Calu3 (cell line): ENCODE measurements around the gene MAN1C1. TPM values are rescaled to one million over a fixed set of nuclear protein-coding genes. Genes with fewer than 3 reads are reported as not detected.

ENCODE experiments used
- BruUV-seq: library from RNA; stranded (reverse); fragments of 400-500 nt; replicated peaks from 2 replicates; lab custom pipeline; 2021; lab: Mats Ljungman, UMichigan
- CTCF ChIA-PET: fragments of 300-600 bp; sonication (Branson Sonifier 250); formaldehyde crosslinking; loops from one replicate; lab custom pipeline; 2022; ENCODE audit warnings: antibody characterized with exemption; lab: Charles Lee
- DNase-seq: peaks from one replicate; pipeline ENCODE4 v3.0.0; 2022
- H3K27ac Mint-ChIP-seq: one replicate; pipeline ENCODE4 v1.8.0; 2022; ENCODE audit warnings: mixed read lengths; ENCODE audit not compliant: unreplicated experiment
- H3K27me3 Mint-ChIP-seq: one replicate; pipeline ENCODE4 v1.8.0; 2022; ENCODE audit warnings: mixed read lengths; ENCODE audit not compliant: unreplicated experiment
- H3K36me3 Mint-ChIP-seq: one replicate; pipeline ENCODE4 v1.8.0; 2022; ENCODE audit warnings: mild to moderate bottlenecking, moderate library complexity, mixed read lengths; ENCODE audit not compliant: insufficient read depth, unreplicated experiment
- H3K4me1 Mint-ChIP-seq: one replicate; pipeline ENCODE4 v1.8.0; 2022; ENCODE audit warnings: mild to moderate bottlenecking, low read depth, mixed read lengths; ENCODE audit not compliant: unreplicated experiment
- H3K4me3 Mint-ChIP-seq: one replicate; pipeline ENCODE4 v1.8.0; 2022; ENCODE audit warnings: mild to moderate bottlenecking, low read depth, moderate library complexity, mixed read lengths; ENCODE audit not compliant: unreplicated experiment
- H3K9me3 Mint-ChIP-seq: one replicate; pipeline ENCODE4 v1.8.0; 2022; ENCODE audit warnings: low read depth, mixed read lengths; ENCODE audit not compliant: unreplicated experiment
- intact Hi-C: fragments of 100-400 bp; cut with micrococcal nuclease; formaldehyde crosslinking; loops from one replicate; pipeline ENCODE4 v1.10.0; 2022; ENCODE audit not compliant: unreplicated experiment
- total RNA-seq: library from RNA; stranded (reverse); gene quantifications from 2 replicates; pipeline ENCODE4 v1.2.3, GENCODE V29; 2022
- TF ChIP-seq, protein P1 (sequence below): fragments of 200-600 bp; IDR thresholded peaks from one replicate; pipeline ENCODE4 v1.8.0; 2022; ENCODE audit warnings: antibody characterized with exemption; ENCODE audit not compliant: unreplicated experiment

The MAN1C1 gene
- total RNA-seq, 1 experiment from 2014 or later: 0.14 TPM

DNA sequence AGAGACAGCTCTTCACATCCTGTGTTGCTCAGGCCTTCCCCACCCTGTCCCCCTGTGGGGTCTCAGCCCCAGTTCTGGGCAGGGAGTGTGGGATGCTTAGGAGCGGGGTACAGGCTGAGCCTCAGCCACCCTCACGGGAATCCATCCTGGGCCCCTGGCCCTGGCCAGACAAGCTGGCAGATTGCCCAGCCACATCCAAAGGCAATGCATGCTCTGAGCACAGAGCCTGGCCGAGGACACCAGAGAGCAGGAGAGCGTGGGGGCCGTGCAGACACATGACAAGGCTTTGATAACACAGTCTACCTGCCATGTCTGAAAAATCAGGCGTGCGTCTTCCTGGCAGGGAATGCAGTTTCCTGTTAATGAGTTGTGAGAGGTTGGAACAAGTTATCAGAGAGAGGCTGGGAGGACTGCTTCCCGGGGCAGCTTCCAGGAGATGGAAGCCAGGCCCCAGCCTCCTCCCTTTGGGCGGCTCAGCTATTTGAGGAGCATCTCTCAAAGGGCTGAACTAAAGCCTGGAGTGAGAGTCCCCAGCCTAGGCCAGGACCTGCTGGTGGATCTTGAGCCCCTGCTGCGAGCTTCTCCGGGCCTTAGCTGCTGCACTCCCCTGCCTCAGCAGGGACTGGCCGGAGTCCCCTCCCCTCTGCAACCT is 111.2 kb downstream of the MAN1C1 start:
- peak; percentile 14 for DNase-seq
- H3K27ac Mint-ChIP-seq: no peak overlapping the region
- H3K9me3 Mint-ChIP-seq: no peaks in the 10 kb centered on the region
- no TSS peak for BruUV-seq
- intact Hi-C loops: no loop called here
- H3K4me1 Mint-ChIP-seq: peaks cover 11% of the 10 kb centered on the region
- TF ChIP-seq, protein P1, sequence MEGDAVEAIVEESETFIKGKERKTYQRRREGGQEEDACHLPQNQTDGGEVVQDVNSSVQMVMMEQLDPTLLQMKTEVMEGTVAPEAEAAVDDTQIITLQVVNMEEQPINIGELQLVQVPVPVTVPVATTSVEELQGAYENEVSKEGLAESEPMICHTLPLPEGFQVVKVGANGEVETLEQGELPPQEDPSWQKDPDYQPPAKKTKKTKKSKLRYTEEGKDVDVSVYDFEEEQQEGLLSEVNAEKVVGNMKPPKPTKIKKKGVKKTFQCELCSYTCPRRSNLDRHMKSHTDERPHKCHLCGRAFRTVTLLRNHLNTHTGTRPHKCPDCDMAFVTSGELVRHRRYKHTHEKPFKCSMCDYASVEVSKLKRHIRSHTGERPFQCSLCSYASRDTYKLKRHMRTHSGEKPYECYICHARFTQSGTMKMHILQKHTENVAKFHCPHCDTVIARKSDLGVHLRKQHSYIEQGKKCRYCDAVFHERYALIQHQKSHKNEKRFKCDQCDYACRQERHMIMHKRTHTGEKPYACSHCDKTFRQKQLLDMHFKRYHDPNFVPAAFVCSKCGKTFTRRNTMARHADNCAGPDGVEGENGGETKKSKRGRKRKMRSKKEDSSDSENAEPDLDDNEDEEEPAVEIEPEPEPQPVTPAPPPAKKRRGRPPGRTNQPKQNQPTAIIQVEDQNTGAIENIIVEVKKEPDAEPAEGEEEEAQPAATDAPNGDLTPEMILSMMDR: no peak
- no peak overlapping the region for H3K4me3 Mint-ChIP-seq
- CTCF ChIA-PET: interaction anchor here (1.3 kb wide), 1 partner anchor 10 kb away, joined by 3 read pairs; no protein-coding TSS in a partner anchor
- H3K36me3 Mint-ChIP-seq: no peaks in the 10 kb centered on the region
- H3K27me3 Mint-ChIP-seq: peaks cover 63% of the 10 kb centered on the region

DNA sequence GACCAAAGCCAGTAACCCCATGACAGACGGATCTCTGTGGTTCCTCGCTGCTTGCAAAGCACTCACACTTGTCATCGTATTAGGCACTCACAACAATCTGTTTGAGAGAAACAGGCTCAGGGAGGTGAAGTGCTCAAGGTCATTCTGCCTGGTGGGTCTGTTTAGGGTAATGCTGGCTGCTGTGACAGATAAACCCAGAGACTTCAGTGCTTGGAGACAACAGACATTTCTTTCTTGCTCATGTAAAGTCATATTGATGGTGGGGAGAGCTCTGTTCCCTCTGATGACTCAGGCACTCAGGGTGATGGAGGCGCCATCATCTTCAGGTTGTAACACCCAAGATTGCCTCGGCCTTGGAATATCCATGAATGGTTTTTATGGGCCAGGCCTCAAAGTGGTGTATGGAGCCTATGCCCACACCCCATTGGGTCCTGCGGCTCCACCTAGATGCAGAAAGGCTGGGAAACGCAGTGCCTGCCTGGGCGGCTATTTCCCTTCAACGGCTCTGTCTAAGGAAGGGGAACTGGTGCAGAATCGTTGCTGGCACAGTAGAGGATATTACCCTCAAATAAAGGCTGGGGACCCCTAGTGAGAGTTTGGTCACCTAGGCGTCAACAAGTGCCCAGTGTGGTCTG is 111.8 kb downstream of the MAN1C1 start:
- Mint-ChIP-seq H3K4me3 (no peak overlapping the region), H3K4me1 (peaks cover 11% of the 10 kb centered on the region), H3K36me3 (no peaks in the 10 kb centered on the region), H3K27ac (no peak overlapping the region), H3K27me3 (peaks cover 63% of the 10 kb centered on the region), H3K9me3 (no peaks in the 10 kb centered on the region)
- no TSS peak for BruUV-seq
- intact Hi-C loops: no loop called here
- CTCF ChIA-PET: interaction anchor here (1.3 kb wide), 1 partner anchor 9 kb away, joined by 3 read pairs; no protein-coding TSS in a partner anchor
- DNase-seq: no peak
- TF ChIP-seq, protein P1: no peak

DNA sequence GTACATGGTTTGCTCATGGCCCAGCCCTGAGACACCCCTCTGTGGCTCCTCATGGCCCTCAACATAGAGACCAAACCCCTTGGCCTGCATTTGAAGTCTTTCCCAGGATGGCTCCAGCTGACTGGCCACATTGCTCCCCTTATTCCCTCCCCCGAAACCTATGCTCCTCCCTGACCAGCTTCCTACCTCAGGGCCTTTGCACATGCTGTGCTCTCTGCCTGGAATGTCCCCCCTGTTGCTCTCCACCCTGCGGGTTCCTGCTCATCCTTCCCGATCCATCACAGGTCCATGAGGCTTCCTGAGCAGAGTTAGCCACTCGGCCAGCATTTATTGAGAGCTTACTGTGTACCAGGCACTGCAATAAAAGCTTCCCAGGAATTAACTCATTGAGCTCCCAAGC is 112.5 kb downstream of the MAN1C1 start:
- H3K9me3 Mint-ChIP-seq: no peaks in the 10 kb centered on the region
- intact Hi-C loops: no loop called here
- no peaks in the 10 kb centered on the region for H3K36me3 Mint-ChIP-seq
- TF ChIP-seq, protein P1: no peak
- peaks cover 63% of the 10 kb centered on the region for H3K27me3 Mint-ChIP-seq
- no TSS peak for BruUV-seq
- CTCF ChIA-PET: no interaction called here
- no peak overlapping the region for H3K27ac Mint-ChIP-seq
- H3K4me1 Mint-ChIP-seq: peaks cover 11% of the 10 kb centered on the region
- no peak overlapping the region for H3K4me3 Mint-ChIP-seq
- no peak for DNase-seq

DNA sequence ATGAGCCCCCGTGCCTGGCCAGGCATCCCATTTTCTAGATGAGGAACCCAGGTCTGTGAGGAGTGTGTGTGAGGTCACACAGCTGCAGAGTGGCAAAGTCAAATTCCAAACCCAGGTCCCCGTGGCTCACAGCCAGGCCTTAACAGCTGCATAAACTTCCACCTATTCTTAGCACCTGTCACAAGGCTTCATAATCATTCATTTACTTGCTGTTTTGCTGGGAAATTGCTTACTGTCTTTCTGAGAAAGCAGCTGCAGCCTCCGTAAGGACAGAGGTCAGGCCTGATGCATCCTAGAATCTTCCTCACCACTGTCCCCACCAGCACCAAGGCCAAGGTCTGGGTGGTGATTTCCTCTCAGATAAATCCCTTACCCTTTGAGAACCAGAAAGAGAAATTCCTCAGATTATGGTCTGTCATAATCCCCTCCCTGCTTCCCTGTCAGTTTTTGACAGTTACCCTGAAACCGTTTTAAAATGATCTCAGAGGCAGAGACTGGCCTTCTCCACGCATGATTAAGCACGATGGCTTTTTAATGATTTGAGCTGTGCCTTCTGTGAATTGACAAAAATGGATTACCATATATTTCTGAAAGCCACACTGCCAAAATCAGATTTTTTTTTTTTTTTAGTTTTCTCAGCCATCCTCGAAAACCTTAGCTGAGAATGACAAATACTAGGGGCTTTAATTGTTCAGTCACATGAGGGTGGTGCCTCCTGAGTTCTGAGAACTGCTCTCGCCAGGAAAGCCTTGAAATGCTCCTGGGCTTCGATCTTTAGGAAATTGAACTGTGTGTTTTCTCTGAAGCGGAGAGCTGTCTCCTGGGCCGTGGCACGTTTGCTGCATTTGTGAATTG is 113.4 kb downstream of the MAN1C1 start:
- TF ChIP-seq, protein P1: no peak
- no peaks in the 10 kb centered on the region for H3K9me3 Mint-ChIP-seq
- CTCF ChIA-PET: interaction anchor here (0.6 kb wide), 1 partner anchor 32 kb away, joined by 3 read pairs; no protein-coding TSS in a partner anchor
- H3K27ac Mint-ChIP-seq: no peak overlapping the region
- DNase-seq: no peak
- intact Hi-C loops: no loop called here
- H3K4me3 Mint-ChIP-seq: no peak overlapping the region
- H3K4me1 Mint-ChIP-seq: peaks cover 11% of the 10 kb centered on the region
- no TSS peak for BruUV-seq
- peaks cover 62% of the 10 kb centered on the region for H3K27me3 Mint-ChIP-seq
- H3K36me3 Mint-ChIP-seq: no peaks in the 10 kb centered on the region
